Ishikawa (cell line): Measurements from ENCODE around the gene SPACDR.

ENCODE experiments used
- CEBPB ChIP-seq: IDR thresholded peaks from 2 replicates; pipeline ENCODE4 v1.6.1; 2012
- EP300 ChIP-seq: IDR thresholded peaks from 2 replicates; pipeline ENCODE4 v1.6.1; 2012; ENCODE audit warnings: borderline replicate concordance
- NFIC ChIP-seq: IDR thresholded peaks from 2 replicates; pipeline ENCODE4 v1.6.1; 2012
- RAD21 ChIP-seq: IDR thresholded peaks from 2 replicates; pipeline ENCODE4 v1.6.1; 2012; ENCODE audit warnings: low read depth
- TCF12 ChIP-seq: IDR thresholded peaks from 2 replicates; pipeline ENCODE4 v1.6.1; 2012; ENCODE audit warnings: low read depth
- TF ChIP-seq, protein P1 (sequence below): IDR thresholded peaks from 2 replicates; pipeline ENCODE4 v1.6.1; 2012

DNA sequence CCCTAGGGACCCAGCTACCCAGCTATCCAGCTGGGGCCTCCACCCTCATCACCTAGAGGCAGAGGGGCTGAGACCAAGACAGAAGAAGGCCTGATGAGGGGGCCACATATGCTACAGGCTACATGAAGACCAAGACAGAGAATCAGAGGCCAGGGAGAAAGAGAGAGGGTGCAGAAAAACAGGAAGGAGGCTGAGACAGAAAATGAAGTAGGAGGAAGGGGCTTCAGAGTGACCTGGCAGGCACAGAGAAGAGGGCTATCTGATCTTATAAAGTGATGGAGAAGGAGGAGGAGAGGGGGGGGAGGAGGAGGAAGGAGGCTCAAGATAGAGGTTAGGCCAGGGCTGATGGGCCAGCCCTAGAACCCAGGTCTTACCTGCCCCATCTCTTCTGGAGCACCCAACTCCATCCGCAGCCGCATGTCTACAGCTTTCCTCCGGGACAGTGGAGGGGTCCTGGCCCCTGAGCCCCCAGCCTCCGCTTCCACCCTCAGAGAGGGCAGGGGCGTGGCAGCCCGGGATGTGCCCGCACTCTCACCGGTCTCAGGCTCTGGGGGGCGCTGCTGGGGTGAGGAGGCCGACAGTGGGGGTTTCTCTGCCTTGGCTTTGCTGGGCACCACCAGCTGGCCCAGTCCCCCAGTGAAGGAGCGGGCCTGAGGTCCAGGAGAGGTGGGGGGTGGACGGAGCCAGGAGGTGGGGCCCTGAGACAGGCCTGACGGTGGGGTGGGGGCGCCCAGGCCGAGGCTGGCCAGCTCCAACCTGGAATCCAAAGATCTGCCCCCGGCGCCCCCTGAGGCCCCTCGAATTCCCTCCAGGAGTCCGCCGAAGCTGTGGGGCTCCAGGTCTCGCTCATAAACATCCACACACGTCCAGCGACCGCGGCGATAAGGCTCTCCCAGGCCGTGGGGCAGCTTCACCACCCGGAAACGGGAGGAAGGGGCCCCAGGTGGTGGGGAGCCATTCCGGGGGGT, 13.1 kb upstream of the SPACDR start:
- TF ChIP-seq EP300 = no peak
- TF ChIP-seq, protein P1, sequence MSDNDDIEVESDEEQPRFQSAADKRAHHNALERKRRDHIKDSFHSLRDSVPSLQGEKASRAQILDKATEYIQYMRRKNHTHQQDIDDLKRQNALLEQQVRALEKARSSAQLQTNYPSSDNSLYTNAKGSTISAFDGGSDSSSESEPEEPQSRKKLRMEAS = no peak
- no peak for TF ChIP-seq NFIC
- TF ChIP-seq RAD21 = no peak
- no peak for TF ChIP-seq CEBPB
- no peak for TF ChIP-seq TCF12
